NCI-H226 (cell line): ENCODE data around the gene TERT.
"Not testable (repeated sequence)": the region's sequence is repeated elsewhere in the genome, so short reads cannot be mapped to it uniquely, and the experiment has no call there.

Experiments used
- DNase-seq: peaks from one replicate; pipeline ENCODE4 v3.0.0-alpha.2; 2015

The TERT gene

GRCh38 chr5:1231354-1231905 is 63.4 kb downstream of the TERT start:
- no peak for DNase-seq

DNA sequence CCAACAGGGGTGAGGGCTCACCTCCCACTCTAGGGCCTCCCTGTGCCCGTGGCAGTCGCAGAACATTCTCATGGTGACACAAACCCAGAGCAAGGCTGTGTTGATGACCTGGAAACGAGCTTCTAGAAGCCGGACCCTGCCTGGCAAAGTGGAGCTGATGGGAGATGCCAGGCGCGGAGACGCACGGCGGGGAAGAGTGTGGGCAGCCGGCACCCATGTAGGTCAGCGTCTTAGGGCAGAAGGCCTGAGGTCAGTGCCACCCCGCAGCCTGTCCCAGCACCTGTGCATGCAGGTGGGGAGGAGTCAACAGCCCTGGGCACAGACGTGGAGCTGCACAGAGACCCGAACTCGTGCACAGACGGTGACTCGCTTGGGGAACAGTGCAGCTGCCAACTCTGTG is 64.3 kb downstream of the TERT start:
- DNase-seq = no peak

GRCh38 chr5:1229822-1230221 is 65.0 kb downstream of the TERT start:
- DNase-seq = no peak

- DNase-seq = not testable (repeated sequence)
Measured at GRCh38 chr5:1229023-1229422, 65.8 kb downstream of the TERT start.

- no peak for DNase-seq
Measured at GRCh38 chr5:1228120-1228519, 66.7 kb downstream of the TERT start.

GRCh38 chr5:1227667-1228066 is 67.2 kb downstream of the TERT start:
- DNase-seq = no peak

DNA sequence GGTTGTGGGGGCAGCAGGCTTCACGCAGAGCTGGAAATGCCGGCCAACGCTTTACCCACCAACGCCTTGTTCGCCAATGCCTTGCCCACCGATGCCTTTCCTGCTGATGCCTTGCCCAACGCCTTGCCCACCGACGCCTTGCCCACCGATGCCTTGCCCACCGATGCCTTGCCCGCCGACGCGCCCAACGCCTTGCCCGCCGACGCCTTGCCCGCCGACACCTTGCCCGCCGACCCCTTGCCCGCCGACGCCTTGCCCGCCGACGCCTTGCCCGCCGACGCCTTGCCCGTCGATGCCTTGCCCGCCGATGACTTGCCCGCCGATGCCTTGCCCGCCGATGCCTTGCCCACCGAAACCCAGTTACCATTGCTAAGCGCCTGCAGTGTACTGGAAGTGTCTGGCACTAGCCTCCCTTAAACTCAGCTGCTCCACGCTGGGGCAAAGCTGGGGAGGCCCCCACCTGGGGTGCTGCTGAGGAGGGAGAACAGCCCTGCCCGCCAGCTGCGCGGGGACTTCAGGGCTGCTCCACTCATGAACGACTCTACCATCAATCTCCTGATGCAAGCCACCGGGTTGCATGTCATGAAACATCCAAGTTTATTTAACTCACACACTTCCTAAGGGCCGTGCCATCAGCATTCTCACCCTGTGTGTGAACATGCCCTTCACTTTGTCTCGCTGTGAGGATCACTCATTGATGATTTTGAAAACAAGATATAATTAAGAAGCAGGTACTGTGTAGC is 67.9 kb downstream of the TERT start:
- no peak for DNase-seq

DNA sequence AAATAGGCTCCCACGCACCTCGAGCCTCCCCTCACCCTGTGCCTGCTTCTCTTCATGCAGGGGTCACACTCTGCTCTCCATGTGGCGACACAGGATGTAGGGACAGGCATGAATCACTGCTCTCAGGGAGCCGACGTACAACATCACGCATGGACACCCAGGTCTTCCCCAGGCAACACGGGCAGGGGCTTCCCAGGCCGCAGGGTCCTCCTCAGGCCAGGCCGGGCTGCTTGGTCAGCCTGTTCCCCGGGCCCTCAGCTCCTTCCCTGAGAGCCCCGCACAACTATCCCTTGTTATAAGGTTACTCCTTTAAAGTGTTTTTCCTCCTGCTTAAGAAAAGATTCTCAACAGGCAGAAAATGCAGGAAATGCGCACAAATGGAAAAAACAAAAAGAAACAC is 68.6 kb downstream of the TERT start:
- DNase-seq = no peak

DNA sequence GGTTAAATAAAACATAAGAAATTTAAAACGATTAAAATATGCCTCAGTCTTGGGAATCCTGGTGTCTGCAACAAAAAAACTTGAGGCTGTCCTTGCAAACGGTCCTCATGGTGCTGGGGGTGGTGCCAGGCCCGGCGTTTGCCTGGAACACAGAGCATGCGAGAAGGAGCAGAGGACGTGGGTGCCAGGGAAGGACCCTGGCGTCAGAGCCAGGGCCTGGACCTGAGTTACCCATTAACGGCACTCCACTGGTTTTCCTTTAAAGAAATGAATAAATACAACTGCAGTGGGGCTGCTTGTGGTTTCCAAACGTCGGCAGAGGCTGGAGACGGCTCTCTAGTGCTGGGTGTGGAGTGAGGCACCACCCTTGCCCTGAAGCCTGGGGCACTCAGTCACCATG is 69.8 kb downstream of the TERT start, which contains the start of gene SLC6A18:
SLC6A18 (plus strand) TSS at position 301 of the 400 bp plus-strand sequence; CDS start at position 398, 97 bp downstream.
- no peak for DNase-seq

GRCh38 chr5:1224631-1225030 is 70.2 kb downstream of the TERT start:
- no peak for DNase-seq

DNA sequence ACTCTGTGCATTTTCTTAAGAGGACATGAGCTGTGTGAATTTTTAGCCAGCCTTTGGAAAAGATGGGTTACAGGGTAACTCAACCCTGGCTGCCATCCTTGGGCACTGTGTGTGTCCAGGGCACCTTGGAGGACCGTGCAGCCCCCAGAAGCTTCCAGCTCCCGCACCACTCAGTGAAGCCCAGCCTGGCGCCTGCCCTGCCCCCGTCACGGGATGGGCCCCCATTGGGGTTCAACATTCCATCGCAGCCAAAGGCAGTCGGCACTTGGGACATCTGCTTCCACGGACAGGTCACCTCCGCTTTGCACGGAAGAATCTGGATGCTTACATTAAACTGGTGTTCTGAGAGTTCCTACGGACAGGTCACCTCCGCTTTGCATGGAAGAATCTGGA is 71.6 kb downstream of the TERT start:
- no peak for DNase-seq

DNA sequence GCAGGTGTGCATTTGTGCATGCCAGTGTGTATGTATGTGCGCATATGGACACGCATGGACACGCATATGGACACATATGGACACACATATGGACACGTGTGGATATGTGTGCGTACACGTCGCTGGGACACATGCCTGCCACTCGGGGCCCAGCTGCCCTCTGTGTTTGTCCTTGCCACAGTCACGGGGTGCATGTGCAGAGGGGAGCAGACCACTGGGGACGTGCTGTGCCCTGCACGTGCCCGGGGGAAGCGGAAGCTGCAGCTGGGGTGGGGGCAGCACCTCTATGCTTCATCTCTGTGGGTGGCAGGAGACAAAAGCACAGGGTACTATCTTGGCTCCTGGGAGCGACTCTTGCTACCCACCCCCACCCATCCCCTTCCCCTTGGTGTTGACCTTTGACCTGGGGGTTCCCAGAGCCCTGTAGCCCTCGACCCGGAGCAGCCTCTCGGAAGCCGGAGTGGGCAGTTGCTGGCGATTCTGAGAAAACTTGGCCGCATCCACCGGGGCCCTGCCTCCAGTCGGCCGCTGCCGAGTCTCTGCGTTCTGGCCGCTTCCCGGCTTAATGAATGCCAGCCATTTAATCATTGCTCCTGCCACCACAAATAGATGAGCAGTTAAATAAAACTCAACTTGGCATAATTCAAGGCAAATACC is 72.1 kb downstream of the TERT start:
- DNase-seq = no peak

DNA sequence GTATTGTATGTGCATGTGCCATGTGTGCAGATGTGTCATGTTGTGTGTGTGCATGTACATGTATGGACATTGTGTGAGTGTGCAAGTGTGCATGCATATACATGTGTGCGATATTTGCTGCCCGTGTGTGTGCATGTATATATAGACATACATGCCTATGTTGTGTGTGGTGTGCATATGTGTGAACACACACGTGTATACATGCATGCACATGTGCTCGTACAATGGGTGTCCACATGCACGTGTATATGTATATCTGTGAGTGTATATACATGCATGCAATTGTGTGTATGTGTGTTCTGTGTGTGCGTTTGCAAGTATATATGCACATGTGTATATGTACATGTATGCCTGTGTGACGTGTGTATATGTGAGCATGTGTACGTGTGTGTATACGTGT is 72.7 kb downstream of the TERT start:
- no peak for DNase-seq

GRCh38 chr5:1221721-1222120 is 73.1 kb downstream of the TERT start:
- no peak for DNase-seq

DNA sequence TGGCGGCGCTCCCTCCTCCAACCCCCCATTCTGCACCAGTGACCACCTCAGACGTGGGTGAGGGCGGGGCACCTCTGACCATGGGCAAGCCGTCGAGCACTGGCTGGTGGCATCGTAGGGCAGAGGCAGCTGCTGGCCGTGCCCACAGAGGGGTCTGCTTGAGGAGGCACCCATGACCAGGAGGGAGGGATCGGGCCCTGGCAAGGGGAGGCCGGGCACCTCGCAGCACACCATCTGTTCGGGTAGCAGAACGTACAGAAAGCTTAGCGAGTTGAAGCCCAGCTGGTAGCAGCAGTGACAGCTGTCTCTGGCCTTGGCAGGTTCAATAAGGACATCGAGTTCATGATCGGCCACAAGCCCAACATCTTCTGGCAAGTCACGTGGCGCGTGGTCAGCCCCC is 74.0 kb downstream of the TERT start:
- no peak for DNase-seq

GRCh38 chr5:1220351-1220750 is 74.5 kb downstream of the TERT start:
- DNase-seq = no peak

GRCh38 chr5:1219768-1220100 is 75.1 kb downstream of the TERT start:
- no peak for DNase-seq

GRCh38 chr5:1219098-1219767 is 75.6 kb downstream of the TERT start:
- DNase-seq = no peak

- DNase-seq = no peak
Measured at GRCh38 chr5:1218351-1219080, 76.4 kb downstream of the TERT start.

GRCh38 chr5:1217596-1218206 is 77.2 kb downstream of the TERT start:
- DNase-seq = no peak

DNA sequence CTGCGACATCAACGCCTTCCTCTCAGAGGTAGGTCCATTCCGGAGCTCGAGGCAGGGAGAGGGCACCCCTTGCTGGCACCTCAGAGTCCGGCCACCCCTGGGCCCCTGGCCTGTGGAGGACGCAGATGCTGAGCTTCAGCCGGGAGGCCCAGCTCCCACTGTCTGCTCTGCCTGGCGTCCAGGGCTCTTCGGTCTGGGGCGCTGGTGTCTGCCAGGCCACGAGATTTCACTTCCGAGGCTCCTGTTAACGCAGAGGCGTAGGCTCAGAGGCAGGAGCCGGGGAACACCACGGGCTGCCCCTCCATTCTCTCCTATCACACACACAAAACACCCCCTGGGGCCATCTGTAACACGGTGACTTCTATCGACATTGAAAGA is 78.0 kb downstream of the TERT start:
- DNase-seq = no peak

DNA sequence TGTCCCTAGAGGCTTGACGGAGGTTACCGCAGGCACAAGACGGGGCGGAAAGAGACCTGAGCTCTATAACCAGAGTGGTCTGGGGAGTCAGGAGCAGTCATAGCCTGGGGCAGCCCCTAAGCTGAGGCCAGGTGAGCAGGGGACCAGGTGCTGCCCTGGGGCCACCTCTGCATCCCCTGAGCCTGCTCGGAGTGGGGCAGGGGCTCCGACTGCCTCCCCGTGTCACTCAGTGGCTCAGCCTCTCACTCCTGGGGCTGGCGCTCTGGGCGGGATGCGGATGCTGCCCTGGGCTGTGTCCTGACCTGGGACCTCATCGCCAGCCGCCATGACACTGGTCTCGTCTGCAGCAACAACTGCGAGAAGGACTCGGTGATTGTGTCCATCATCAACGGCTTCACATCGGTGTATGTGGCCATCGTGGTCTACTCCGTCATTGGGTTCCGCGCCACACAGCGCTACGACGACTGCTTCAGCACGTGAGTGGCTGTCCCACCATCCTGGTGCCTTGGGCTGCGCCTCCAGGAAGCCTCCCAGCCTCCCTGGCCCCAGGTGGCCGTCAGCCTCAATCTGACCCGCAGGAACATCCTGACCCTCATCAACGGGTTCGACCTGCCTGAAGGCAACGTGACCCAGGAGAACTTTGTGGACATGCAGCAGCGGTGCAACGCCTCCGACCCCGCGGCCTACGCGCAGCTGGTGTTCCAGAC is 78.5 kb downstream of the TERT start:
- DNase-seq = no peak
